RCC 7860 (cell line): ENCODE measurements around the gene TYW3.

ENCODE experiments used
- DNase-seq: peaks from one replicate; pipeline ENCODE4 v3.0.0-alpha.2; 2015; ENCODE audit warnings: low spot score
- FAIRE-seq: peaks from 2 replicates; lab custom pipeline; 2012; peaks lifted over from hg19 to GRCh38; lab: Jason Lieb, UNC

TYW3 gene, protein sequence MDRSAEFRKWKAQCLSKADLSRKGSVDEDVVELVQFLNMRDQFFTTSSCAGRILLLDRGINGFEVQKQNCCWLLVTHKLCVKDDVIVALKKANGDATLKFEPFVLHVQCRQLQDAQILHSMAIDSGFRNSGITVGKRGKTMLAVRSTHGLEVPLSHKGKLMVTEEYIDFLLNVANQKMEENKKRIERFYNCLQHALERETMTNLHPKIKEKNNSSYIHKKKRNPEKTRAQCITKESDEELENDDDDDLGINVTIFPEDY

GRCh38 chr1:74732960-74733603 lies at the start of gene TYW3, which contains the start of gene CRYZ:
TSS of gene TYW3 (plus strand) at chr1:74733152. CDS start at chr1:74733245, 93 bp downstream.
TSS of gene CRYZ (minus strand) at chr1:74733050. CDS start at chr1:74724821, 8,229 bp downstream.
- peak; percentile 81 for FAIRE-seq
- DNase-seq, result peak; percentile 86

- FAIRE-seq (no peak), DNase-seq (no peak)
Measured at GRCh38 chr1:74683656-74684055, 49.3 kb upstream of the TYW3 start.

DNA sequence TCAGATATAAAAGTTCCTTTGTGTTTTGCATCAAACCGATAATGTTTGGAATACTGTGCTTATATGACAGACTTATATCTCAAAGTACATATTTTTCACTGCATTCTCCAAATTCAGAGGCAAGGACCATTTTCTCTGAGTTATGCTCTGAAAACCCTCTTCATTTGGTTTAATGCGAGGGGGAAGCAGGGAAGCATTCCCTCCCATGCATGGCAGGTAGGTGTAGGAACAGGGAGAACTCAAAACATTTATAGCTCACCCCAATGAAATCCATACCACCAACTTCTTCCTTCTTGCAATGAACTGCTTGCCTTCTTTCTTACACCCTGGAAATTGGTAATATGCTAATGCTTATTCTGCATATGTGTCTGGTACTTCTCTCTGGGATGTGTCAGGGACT lies 48.7 kb upstream of the TYW3 start:
- FAIRE-seq, result no peak
- DNase-seq, result no peak

GRCh38 chr1:74686928-74687327 lies 46.0 kb upstream of the TYW3 start:
- FAIRE-seq (no peak), DNase-seq (no peak)

DNA sequence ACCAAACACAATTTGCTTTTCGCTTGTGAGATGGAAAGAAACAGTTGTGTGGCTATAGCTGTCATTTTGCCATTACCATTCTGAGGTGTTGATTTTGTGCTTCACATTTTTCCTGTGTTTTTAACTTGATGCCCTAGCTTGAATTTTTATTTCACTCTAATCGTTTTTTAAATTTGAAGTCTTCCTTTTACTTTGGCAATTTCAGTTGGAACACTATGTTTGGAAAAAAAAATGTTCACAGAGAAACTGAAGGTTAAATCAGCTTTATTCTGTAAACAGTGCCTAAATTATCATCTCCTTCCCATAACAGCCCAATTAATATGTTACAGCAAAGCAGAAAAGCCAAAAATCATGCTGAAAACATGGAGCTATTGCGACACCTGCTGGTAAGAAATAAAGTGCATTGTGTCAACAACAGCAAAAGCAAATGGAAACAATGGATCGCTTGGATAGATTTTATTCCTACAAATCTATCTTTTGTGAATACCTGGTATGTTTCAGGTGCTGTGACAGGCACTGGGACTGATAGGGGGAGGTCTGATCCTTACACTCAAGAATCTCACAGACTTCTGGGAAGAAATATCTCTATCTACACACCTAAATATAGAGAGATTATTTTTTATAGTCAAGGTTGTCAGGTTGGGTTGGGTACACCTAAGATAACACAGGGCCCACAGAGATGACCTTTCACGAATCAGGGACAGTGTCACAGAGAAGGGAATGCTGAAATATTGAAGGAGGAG lies 43.2 kb upstream of the TYW3 start:
- DNase-seq (peak; percentile 38), FAIRE-seq (peak; percentile 63)

- FAIRE-seq (no peak), DNase-seq (no peak)
Measured at GRCh38 chr1:74690364-74690696, 42.6 kb upstream of the TYW3 start.

DNA sequence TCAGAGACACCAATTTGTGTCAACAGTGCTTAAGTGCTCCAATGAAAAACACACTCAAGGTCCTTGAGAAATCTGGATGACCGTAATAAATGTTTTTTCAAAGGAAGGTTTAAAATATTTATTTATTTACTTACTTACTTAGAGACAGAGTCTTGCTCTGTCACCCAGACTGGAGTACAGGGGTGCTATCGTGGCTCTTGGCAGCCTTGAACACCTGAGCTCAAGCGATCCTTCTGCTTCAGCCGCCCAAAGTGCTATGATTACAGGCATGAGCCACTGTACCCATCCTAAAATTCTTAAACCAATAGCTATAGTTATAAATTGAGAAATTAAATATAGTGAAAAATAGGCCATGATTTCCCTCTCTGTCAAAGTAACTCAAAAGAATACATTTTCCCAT lies 42.0 kb upstream of the TYW3 start:
- no peak for FAIRE-seq
- DNase-seq, result no peak

DNA sequence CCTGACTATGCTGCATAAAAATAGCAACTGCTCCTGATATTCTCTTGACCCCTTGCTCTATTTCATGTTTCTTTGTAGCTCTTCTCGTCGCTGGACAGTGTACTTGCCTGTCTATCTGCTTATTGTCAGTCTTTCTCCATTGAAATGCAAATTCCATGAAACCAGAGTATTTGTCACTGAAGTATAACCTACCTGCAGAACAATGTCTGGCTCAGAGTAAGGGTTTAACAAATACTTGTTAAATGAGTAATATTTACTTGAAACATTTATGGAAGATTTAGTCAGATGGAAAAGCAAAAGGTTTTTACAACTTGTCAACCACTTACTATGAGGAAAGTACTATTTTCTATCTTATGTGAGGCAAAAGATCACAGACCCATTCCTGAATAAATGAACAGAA lies 39.5 kb upstream of the TYW3 start:
- FAIRE-seq (peak; percentile 2), DNase-seq (peak; percentile 21)

- DNase-seq, result no peak
- no peak for FAIRE-seq
Measured at GRCh38 chr1:74697832-74698231, 35.1 kb upstream of the TYW3 start.

DNA sequence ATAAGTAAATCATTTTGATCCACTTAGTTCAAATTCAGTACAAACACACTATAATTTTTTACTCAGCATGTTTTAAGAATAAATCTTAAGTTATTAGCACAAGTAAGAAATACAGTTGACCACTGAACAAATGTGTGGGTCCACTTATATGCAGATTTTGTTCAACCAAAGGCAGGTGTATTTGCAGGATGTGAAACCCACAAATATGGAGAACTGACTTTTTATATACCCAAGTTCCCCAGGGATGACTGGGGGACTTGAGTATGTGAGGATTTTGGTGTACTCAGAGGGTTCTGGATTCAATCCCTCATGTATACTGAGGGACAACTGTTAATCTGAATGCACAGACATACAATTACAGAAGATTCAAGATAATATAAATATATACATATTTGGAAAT lies 33.6 kb upstream of the TYW3 start:
- DNase-seq, result no peak
- FAIRE-seq, result no peak

- DNase-seq, result no peak
- no peak for FAIRE-seq
Measured at GRCh38 chr1:74703386-74704182, 29.4 kb upstream of the TYW3 start.

GRCh38 chr1:74712881-74713280 lies 20.1 kb upstream of the TYW3 start:
- no peak for FAIRE-seq

DNA sequence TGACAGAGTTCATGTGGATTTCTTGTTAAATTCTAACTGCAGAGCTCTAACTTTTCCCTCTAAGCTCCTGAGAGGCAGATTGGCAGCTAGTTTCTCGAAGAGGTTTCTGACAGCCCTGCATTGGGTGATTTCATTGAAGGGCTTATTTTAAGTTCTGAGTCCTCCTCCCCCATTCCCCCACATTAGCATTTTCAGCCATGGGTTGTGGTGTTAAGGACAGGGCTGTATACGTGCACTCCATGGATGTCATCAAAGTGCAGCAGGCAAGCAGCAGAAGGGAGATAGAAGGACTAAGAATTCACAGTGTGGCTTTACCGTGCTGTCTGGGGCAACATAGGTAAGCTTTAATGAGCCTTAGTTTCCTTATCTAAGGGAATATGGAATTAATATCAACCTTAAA lies 19.1 kb upstream of the TYW3 start:
- DNase-seq, result no peak
- FAIRE-seq, result no peak

More at GRCh38 chr1:74712881-74713280, 20.1 kb upstream of the TYW3 start:
- no peak for DNase-seq

DNA sequence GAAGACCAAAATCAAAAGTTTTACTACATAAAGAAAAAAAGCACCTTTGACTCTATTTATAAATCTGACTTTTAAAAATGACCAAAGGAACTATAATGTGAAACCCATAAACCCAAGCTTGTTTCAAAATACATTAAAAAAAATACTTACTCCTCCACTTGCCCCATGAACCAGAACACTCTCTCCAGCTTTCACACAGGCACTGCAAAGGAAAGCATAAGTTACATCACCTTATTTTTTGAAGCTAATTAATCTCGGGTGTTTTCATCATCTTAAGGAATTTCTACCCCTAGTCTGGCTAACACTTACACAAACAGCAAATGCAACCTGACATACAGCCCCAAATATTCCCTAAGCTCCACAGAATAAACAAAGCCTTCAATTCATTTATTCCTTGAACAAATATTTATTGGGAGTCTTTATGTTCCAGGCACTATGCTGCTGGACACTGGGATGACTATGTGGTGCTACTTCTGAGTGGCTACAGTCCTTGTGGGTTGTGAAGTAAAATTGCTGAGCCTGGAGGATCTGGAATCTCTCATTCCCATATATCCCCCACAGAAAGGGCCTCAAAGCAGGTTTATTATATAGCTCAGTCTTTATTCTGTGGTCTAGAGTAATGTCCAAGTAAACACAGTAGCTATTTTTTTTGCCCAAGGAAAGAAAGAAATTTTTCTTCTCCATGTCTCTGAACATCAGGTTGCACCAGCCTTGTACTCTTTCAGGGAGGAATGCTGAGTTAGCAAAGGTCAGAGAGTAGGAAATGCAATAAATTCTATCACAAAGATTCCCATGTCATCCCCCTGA lies 18.3 kb upstream of the TYW3 start:
- FAIRE-seq (no peak), DNase-seq (no peak)

- no peak for FAIRE-seq
- no peak for DNase-seq
Measured at GRCh38 chr1:74715236-74715502, 17.8 kb upstream of the TYW3 start.

DNA sequence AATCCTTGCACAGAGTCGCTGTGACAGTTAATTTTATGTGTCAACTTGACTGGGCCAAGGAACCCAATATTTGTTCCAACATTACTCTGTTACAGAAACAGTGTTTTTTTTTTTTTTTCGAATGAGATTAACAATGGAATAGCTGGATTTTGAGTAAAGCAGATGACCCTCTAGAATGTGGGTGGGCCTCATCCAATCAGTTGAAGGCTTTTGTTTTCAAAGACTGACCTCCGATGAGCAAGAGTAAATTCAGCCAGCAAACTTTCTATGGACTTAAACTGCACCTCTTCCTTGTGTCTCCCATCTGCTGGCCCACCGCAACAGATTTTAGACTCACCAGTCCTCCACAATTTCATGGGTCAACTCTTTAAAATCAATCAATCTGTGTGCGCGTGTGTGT lies 17.1 kb upstream of the TYW3 start:
- DNase-seq (no peak), FAIRE-seq (no peak)

DNA sequence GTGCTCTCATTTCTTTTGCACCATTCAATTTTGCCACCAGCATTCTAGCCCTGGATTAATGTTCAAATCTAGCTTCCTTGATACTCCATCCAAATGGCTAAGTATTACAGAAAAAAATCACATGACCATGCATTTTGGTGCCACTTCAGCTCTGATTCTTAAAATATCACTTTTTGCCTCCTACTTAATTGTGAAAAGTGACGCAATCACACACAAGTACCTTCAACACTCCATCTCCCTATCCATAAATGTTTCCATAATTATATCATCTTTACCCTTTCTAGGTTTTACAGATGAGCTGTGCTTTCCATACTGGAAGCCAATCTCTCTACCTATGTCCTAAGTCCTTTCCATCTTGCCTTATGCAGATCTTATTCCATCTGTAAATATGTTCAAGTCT lies 16.1 kb upstream of the TYW3 start:
- FAIRE-seq (no peak), DNase-seq (no peak)

DNA sequence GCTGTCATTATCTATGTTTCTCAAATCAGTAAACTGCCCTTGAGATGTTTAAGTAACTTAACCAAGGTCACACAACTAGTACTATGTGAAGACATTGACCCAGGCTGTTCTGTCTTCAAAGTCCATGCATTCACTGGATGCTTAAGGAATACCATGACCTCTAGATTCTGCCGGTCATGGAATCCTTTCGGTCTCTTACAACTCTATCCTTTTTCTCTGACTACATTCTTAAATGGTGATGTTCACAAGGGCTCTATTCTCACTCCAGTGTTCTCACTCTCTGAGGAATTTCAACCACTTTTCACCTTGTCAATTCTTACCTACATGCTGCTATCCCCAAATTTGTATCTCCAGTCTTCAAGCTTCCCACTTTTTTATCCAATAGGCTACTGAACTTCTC lies 15.3 kb upstream of the TYW3 start:
- no peak for FAIRE-seq

GRCh38 chr1:74726063-74726462 lies 6.9 kb upstream of the TYW3 start:
- no peak for FAIRE-seq
- no peak for DNase-seq

More for the DNA sequence above, 15.3 kb upstream of the TYW3 start:
- no peak for DNase-seq

GRCh38 chr1:74728736-74729135 lies 4.2 kb upstream of the TYW3 start:
- no peak for DNase-seq

More at GRCh38 chr1:74728736-74729135, 4.2 kb upstream of the TYW3 start:
- FAIRE-seq, result no peak
